Epidermal melanocyte (primary cell): ENCODE results near the gene TRPM1.
A peak's percentile ranks its signal among the peaks of the same experiment; 100 is the strongest.

Source experiments
- DNase-seq: peaks from one replicate; pipeline ENCODE4 v3.0.0; 2011; ENCODE audit warnings: low spot score; ENCODE audit not compliant: insufficient read length

TRPM1 gene

DNA sequence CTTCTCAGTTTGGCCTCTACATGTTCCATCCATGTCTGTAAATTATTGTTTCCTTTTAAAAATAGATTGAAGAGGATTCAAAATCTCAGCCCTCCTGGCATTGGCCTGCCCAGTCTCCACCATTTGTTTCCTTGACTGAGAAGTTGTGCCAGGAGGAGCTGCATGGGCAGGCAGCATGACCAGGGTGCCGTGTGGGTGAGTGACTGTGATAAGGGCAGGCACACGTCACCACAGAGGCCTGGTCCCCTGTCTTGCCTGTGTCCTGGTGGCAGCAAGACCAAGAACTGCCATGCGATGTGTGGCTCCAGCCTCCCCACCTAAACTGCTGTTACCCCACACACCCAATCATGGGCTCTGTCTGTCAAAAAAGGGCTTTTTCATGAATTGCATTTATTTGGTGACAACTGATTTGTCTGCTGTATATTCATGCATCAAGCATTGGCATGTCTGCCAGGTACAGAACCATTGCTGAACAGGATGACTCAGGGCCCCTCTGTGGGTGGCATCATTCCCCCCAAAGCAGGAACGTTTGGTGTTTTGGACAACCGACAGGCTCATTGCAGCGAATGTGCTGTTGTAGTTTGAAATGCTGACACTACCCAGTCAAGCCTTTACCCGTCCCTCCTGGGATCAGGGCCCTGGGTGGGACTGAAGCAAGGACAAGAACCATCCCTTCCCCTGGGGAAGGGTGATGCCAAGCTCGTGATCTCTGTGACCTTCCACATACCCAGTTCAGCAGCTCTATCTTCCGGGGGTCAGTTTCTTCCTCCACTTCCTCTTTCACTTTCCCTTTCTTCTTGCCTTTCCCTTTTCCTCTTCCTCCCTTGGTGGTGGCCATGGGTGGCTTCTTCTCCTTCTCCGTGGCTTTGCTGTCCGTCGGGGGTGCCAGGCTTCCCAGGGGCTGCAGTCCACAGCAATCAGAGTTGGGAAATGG, 51.6 kb downstream of the TRPM1 start:
- DNase-seq: no peak

DNA sequence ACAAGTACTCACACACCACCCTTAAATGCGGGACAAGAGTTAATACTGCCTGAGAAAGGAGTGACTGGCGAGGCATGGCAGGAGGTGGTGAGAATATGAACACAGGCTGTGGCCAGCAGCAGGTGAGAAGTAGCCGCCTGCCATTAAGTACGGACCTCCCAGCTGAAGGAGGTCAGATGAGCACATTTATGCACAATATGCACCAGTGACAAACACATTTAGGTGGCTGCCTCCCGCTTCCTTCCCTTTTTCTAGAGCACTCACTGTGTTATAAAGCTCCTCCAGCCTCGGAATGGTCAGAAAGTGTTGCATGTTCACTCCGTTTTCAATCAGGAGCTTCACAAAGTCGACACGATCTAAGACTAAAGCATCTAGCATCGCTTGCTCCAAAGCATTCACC, 52.4 kb downstream of the TRPM1 start:
- DNase-seq: no peak

DNA sequence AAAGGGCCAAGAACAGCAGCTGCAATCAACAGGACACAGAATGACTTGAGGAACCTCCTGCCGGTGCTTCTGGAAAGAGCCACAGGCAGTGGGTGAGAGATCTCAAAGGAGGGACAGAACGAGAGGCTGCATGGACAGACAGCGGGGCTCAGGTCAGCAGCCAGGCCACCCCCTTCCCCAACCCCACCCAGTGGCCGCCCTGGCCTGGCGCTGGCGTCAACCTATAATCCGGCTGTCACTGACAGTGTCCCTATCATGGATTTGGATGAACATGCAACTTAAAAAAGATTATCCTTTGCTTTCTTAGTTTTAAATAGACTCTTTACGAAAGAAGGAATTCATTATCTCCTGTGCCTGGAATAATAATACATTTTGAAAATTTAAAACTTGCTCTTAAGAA, 54.1 kb downstream of the TRPM1 start:
- no peak for DNase-seq

- no peak for DNase-seq
These were observed 54.7 kb downstream of the TRPM1 start for GRCh38 chr15:31046759-31047359.

DNA sequence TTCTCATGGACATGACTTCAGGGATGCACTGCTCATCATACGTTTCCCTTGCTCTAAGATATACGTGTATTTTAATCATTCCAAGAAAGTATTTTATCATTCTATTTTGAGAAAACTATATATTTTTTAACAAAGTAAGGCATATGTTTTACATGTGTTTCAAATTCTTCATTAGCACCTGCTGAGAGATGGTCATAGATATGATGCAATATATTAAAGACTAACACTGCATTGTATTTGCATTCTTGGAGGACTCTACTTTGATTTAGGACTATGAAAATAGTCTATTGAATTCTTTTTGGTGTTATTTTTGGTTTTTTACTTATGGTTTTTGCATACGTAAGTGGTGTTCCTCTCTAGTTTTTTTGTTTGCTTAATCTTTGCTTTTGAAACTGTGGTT, 55.9 kb downstream of the TRPM1 start:
- no peak for DNase-seq

DNA sequence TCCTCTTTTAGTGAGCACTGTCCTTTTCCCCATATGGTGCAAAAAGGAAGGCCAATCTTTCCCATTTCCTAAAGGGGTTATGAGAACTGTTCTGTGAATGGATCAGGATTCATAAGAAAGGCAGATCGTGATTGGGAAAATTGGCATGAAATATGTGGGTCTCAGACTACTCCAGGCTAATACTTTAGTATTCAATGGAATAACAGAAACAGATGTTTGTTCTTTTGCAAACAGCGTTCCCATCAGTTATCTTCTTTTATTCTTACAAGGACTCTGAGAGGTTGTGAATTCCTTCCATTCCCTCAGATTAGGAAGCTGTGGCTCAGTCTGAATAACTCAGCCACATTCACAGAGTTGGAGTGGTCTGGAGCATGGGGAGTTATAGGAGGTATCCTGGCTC, 58.8 kb downstream of the TRPM1 start:
- peak; percentile 36 for DNase-seq

DNA sequence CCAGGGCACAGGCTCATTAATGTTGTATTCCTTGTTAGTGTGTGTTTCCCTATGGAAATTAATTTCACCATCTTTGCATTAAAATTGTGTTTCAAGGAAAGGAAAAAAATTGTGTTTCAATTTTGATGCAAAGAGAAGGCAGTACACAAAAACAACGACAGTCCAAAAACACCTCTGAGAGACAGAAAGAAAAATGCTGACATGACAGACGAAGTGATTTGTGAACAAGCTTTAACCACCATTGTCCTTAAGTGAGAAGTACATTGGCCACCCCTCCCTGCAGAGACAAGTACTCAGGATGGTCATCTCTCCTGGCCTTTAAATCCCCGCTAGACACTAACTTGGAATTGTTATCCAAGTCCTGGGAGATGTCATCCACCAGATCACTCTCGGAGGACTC, 59.9 kb downstream of the TRPM1 start:
- no peak for DNase-seq

DNA sequence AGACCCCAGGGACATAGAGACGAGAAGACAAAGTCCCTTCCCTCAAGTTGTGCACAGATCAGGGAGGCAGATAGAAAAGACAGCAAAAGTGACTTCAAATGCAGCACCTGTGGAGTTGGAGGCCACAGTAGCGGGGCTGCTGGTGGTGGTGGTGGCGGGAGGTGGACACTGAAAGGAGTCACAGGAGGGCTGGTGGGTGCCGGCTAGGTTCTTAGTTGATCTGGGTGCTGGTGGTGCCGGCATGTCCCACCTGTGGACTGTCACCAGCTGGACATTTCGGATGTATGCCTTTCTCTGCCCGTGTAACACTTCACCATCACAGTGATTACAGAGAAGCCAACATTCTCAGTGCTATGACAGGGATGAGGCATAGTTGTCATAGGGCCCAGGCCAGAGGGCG, 60.9 kb downstream of the TRPM1 start:
- no peak for DNase-seq

- no peak for DNase-seq
These were observed 61.6 kb downstream of the TRPM1 start for GRCh38 chr15:31039961-31040360.

- DNase-seq: no peak
These were observed 63.6 kb downstream of the TRPM1 start for GRCh38 chr15:31037731-31038477.

DNA sequence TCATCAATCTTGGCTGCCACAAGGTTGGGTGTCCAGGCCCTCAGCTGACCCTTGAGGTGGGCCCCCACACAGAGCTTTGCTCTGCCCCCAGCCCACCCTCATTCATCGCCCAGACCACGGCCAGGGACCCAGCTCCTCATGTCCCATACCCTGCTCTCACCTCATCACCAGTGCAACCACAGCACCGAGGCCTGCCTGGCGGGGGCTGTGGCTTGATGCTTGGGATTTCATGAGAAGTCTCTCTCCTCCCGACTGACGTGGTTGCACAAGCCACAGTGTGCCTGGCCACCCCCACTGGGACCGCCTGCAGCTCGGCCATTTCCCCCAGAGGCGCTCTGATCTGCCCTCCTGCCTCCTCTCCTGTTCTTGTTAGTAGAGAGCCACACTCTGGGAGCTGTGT, 64.7 kb downstream of the TRPM1 start:
- no peak for DNase-seq

- no peak for DNase-seq
These were observed 65.9 kb downstream of the TRPM1 start for GRCh38 chr15:31035610-31036009.

DNA sequence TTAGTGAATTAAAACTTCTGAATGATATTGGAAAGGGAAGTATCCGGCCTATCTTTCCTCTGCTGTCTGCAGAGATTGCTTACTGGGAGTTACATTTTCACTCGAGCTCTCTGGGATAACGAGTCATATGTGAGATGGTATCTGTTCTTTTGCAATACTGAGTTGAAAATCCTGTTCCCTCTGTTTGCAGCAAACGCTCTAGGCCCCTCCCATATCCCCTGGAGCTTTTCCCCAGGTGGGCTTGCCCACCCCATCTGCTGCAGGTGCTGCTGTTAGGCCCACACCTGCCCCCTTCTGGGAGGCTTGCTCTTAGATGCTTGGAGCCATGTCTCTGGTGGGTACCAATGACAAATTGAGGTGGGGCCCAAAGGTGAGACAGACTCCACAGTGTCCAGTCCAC, 67.4 kb downstream of the TRPM1 start:
- no peak for DNase-seq

- peak; percentile 29 for DNase-seq
These were observed 68.6 kb downstream of the TRPM1 start for GRCh38 chr15:31032961-31033371.

GRCh38 chr15:31031471-31032067, 70.0 kb downstream of the TRPM1 start:
- no peak for DNase-seq

DNA sequence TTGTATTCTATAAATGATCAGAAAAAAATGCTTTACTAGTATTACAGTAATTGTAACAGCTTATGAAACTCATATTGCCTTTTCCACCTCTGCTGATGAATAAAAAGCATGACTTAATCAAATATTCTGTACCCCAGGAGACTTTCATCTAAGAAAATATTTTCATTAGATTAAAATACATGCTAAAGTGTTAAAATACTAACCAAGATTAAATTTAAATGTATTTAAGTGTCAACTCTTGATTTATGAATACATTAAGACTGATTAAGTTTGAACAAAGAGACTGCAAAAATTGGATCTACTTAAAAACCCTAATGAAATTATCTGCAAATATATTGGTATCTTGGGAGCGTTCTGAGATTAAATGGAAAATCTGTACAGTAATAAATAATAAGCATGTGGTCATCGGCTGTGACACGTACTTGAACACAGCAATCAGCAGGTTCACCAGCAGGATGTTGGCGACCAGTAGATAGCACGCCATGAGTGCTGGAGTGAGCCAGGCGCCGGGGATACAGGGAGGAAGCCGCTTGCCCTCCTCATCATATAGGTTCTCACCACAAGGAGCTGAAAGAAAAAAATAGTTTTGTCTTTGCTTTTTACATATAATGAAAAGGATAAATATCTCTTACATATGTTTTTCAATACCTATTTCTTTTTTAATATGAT, 73.5 kb downstream of the TRPM1 start:
- DNase-seq: no peak

DNA sequence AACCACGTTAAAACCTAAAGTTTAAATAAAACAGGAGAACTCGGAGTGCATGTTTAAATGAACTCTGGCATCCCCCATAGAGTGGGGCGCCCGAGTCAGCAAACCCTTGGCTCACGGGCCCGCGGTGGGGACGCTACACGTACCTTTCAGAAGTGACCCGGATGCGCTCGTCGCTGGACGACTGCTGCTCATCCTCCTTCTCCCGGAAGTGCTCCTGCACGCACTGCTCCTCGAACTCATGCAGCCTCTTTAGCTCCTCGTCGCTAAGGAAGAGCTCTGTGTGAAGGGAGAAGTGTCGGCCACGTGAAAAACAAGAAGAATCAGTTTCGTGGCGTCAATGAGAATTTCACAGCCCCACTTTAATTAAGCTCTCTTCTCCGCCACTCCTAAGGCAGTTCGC, 75.5 kb downstream of the TRPM1 start:
- no peak for DNase-seq

DNA sequence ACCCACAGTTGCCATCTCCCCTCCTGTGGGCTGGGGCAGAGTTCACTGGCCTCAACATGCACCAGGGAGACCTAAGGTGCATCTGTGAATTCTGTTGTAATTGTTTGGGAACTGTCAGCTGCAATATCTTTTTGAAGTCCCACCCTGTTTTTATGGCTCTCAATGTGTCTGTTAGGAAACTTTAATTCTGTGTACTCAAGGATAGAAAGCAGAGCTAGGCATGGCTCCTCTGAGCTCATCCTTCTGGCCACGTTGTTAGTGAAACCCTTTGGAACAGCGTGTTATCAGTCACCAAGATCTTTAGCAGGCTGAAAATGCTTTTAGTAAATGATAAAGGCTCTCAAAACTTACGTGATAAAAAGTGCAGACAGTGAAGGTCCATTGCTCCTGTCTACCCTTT, 76.5 kb downstream of the TRPM1 start:
- no peak for DNase-seq

DNA sequence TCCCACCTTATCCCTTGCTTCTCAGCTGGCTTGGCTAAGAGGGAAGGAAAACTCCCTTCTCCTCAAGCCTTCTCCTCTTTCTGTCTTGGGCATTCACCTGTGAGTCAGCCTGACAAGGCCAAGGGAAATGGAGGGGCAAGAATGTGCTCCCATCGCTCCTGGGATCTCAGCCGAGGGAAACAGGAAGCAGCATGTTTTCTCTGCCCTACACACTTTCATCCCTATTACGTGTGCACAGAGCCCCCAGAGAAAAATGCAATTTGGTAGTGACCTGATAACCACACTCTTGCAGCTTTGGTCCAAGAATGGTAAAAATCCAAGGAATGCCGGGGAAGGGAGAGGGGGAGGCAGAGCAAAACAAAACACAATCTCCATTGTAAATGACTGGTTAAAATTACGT, 77.2 kb downstream of the TRPM1 start:
- peak; percentile 60 for DNase-seq

DNA sequence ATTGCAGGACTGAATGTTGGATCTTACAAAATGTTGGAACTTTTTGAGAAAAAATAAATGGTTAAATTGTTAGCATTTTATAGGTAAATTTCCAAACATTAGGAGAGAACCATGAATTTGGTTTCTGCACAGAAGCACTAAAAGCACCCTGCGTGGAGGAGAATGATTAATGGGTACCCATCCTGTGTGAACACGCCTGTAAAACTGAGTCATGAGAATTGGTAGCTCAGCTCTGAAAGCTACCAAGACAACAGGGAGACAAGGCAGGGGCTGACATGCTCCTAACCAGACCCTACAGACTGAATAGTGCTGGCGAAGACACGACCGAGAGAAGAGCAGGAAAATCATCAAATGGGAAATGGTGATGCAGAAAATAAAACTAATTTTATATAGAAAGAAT, 77.7 kb downstream of the TRPM1 start:
- no peak for DNase-seq

DNA sequence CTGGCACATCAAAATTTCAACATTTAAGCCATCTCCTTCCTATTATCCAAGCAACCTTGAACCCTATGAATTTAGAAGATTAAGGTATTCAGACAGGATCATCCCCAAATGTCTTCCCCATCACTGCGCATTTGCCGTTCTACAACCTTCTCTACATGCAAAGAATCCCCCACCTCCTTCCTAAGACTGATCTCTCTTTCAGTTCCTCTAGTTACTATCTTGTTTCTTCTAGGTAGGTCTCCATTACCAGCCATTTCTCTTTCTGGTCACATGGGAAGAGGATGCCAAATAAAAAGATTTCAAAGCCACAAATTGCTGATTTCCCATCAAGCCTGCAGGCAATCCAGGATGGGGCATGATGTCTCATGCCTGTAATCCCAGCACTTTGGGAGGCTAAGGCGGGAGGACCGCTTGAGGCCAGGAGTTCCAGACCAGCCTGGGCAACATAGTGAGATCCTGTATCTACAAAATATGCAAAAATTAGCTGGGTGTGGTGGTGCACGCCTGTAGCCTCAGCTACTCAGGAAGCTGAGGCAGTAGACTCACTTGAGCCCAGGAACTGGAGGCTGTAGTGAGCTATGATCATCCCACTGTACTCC, 80.4 kb downstream of the TRPM1 start:
- DNase-seq: no peak
